HG02885 (cell line): Measurements from ENCODE around the gene GLDN.

Experiments
- ATAC-seq: cut with Tn5 transposase; IDR thresholded peaks from one replicate; pipeline ENCODE4 v1.9.1; 2021; ENCODE audit warnings: mild to moderate bottlenecking; ENCODE audit not compliant: unreplicated experiment, poor library complexity

Gene GLDN

DNA sequence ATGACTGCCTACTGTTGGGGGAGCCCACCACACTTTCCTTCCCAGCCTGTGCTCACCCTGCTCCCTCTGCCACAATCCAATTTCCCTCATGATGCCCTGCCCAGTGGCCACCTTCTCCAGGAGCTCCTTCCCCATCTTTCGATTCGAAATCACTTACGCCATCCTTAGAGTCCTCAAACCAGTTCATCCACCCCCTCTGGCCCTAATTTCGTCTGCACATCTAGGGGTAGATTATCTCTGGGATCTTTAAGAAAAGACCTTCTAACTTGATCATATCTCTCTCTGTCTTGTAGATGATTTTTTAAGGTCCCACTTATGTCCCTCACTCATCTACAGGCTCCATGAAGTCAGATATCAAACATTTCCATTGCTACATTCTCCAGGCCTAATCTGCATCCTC is 20.1 kb upstream of the GLDN start:
- no peak for ATAC-seq

DNA sequence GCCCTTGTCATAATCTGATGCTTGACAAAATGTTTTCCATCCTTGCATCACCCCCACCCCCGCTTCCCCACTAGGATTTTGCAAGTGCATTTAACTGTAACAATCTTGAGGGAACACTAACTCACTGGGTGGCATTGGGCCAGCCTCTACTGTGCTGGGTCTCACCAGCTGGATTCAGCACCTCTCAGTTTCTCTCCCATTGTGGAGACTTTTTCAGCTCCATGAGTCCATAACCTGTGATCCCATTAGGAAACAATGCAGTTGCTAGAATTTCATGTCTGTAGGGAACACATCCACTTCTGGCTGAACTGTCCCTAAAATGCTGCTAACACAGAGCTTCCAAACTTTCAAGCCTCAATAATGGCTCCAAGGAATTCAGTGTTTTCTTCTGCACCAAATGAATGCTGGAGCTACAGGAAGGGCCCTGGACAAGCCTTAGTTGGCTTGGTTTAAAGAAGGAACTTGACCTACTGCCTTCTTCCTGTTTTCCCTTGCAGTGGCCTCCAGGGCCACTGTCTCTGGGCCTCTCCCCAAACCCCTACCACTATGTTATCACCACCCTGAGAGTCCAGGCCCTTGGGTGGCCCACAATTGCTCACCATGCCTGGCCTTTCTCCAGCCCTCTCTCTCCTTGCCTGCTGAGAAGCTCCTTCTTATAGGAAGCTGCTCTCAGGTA is 18.7 kb upstream of the GLDN start:
- ATAC-seq: no peak

DNA sequence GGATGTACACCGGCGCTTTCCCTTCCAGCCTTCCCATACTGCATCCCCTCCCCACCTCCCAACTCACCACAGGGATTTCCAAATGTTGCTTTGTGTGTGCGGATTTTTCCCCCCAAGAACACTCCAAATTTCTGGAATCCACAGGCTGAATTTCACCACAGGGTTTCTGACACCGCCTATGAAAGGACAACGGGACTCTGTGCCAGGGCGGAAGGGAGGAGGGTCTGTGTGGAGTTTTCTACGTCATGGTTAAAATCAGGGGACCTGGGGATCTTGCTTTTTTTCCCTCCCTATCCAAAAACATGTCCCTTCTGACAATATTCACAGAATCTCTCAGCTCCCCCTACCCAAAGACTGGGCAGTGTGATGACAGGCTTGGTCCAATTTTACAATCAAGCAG is 17.7 kb upstream of the GLDN start:
- no peak for ATAC-seq

DNA sequence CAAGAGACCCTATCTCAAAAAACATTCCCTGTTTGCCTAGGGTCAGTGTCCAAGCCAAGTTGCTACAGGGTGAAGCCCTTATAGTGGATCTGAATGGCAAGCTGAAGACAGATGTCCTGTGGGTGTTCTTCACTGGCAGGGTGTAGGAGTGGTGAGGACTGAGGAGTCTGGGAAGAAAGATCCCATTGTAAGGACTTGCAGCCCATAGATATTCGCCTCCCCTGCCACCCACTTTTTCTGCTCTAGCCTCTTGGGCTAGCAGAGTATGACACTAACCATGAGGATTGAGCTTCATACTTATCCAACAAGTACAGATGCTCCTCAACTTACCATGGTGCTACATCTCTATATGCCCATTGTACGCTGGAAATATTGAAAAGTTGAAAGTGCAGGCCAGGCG is 16.3 kb upstream of the GLDN start:
- no peak for ATAC-seq

DNA sequence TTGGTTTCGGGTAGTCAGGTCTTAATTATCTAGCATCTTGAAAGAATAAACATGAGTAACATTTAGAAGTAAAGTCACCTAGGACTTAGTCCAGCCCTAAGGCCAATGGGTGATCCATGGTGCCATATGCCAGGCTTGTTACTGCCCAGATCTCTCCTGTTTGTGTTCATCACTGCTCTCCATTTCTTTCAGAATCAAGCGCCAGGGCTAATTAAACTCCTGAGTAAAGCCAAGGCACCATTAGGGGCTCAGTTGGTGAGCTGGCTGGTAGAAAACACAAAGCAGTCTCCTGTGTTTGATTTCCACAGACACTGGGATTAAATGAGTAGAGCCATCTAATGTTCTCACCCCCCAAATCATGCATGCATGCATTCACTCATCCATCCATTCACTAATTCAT is 14.4 kb upstream of the GLDN start:
- ATAC-seq: no peak

DNA sequence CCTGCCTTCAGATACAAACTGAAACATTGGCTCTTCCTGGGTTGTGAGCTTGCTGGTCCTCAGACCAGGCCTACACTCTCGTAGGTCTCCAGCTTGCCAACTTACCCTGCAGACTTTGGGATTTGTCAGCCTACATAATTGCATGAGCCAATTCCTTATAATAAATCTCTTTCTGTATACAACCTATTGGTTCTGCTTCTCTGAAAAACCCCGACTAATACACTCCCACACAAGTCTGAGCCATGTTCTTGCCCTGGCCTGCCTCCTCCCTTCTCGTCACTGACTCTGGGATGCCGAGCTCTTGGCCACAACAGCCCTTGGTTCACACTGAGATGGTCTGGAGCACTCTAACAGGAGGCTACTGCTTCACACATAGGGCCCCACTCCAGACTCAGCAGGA is 12.5 kb upstream of the GLDN start:
- ATAC-seq: no peak

DNA sequence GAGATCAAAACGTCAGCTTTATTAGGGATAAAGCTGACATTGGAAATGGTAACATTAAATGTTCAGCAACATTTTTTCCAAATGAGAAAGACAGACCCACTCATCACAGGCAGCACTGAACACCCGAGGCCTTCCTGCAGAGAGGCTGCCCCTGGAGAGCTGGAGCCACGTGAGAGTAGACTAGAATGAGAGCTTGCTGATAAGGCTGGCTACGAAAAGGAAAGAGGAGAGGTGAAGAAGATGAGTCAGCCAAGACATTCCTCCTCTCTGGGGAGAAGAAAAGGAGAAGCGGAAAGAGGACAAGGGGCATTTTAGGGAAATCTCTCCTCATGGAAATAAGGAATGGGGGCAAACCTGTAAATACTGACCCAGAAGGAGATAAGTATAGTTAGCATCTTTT is 10.3 kb upstream of the GLDN start:
- ATAC-seq: no peak

DNA sequence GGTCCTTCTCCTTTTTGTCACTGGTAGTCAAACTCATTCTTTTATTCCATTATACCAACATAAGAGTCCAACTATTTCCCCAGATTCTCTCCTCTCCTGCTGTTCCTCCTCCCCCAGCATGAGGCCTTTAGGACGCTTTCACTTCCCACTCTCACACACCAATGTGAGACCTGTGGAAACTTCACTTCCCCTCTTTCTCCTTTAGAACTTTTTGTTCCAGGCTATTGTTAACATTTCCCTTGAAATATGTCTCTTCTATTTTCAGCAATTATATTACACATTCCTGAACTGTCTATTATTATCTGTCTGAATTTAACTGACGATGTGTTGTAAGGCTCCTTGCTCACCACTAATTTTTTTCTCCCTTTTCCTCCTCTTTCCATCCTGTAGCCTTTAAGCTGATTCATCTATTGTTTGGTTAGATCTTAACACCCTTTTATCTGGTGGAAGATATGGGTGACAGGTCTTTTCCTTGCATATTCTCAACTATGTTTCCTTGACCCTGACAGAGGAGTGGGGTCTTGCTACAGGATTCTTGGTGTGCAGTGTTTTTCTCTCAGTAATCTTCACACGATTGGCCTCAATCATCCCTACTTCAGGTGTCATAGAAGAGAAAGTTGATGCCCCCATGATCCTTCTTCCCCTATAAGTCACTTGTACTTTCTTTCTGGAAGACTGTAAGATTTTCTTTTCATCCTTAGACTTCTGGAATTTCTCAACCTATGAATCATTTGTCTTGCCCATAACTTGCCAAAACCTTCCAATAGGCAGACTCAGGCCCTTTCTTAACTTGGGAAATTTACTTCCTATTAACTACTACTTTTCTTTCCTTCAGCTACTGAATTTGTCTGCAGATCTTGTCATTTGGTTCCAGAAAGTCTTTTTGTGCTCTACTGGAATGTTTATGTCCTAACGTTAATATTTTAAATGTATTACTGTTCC is 9.0 kb upstream of the GLDN start:
- ATAC-seq: no peak

DNA sequence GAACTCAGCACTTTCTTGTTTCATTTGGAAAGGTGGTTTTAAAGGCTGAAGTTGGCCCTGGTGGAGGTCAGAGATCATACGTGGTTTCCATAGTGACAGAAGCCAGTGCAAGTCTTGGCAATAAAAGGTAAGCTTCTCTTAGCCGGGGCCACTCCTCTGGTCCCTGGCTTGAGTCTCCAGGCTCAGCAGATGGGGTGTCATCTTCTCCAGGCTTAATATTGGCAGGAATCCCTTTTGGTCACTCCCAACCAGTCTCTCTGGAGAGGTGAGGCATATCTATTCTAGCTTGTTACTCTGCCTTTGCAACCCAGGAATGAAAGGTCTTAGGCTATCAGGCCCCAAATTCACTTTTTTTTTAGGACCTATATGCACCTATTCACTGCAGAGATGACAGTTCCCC is 7.9 kb upstream of the GLDN start:
- ATAC-seq: no peak

DNA sequence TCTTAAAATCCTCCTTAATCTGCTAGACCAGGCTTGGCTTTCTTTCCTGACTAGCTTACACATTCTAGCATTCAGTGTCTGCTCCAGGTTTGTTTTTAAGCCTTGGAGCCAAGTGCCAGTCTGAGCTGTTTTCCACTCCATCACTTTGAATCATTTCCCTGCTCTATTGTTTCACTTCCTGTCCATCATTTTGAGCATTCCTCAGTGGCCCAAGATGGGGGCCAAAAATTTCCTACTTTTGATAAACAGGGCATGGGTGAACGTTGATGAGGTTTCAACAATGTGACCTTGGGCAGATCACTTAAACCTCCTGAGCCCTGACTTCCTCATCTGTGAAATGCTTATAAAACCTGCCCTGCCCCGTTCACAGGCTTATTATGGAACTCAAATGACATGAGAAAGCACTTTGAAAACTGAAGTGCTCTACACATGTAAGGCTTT is 7.4 kb upstream of the GLDN start:
- no peak for ATAC-seq

DNA sequence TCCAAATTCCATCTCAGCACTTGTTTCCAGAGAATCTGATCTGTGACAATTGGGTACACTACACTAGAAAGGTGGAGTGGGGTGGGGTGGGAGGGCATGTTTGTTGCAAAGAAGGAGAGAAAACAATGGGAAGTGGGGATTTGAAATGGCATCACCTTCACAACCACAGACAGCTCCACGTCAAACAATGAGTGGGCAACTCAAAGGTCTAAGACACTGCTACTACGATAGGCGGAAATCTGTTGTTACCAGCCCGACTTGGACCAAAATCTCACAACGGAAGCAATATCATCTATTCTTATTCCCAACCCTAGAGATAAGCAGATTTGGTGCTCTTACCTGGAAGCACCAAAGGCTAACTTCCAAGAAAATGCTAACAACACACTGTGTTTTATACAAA is 6.4 kb upstream of the GLDN start:
- ATAC-seq: peak; percentile 19

DNA sequence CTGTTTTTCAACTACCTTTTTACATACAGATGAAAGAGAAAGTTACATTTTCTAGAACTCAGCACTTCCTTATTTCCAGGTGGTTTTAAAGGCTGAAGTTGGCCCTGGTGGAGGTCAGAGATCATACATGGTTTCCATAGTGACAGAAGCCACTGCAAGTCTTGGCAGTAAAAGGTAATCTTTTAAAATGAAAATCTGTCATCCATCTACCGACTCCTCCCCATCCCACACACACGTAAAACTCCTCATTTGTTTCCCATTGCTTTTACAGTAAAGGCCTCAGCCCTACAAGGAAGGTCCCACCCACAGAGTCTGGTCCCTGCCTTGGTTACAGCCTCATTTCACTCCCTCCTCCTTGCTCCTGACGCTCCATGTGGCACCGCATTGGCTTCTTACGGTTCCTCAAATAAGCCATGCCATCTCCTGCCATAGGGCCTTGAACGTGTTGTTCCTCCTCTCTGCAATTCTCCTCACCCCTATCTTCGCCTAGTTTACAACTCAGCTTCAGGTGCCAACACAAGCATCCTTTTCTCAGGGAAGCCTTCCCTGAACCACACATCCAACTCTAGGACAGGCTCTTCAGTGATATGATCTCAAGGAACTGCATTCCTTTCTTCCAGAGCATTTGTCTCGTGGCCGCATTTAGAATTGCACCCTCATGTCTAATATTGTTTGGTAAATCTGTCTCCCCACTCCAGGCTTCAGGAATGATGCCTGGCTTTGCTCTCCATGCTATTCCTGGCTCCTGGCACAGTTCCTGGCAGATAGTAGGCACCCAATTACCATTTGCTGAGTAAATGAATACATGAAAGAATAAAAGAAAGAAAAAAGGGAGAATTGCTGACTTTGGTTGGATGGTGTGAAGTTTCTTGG is 5.7 kb upstream of the GLDN start:
- ATAC-seq: peak; percentile 77

DNA sequence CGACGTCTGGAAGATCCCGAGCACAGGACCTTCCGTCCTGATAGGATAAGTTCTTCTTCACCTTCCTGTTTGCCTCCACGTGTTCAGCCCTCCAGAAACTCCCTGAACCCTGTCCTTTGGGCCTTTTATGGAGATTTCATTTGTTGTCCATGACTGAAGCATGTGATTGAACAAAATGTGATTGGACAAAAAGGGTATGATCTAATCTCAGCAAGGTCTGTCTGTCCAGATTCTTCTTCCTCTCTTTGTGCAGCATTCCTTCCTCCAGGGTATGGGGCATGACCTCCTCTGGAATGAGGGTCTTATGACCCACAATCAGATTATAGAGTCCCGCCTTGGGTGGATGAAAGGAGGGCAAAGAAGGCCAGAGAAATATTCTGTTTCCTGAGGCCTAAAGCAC is 3.0 kb upstream of the GLDN start, which contains the start of gene CYP19A1:
CYP19A1 (minus strand) TSS at position 101 of the 400 bp plus-strand sequence. CDS start 95,684 bp downstream, outside the sequence.
- ATAC-seq: no peak

DNA sequence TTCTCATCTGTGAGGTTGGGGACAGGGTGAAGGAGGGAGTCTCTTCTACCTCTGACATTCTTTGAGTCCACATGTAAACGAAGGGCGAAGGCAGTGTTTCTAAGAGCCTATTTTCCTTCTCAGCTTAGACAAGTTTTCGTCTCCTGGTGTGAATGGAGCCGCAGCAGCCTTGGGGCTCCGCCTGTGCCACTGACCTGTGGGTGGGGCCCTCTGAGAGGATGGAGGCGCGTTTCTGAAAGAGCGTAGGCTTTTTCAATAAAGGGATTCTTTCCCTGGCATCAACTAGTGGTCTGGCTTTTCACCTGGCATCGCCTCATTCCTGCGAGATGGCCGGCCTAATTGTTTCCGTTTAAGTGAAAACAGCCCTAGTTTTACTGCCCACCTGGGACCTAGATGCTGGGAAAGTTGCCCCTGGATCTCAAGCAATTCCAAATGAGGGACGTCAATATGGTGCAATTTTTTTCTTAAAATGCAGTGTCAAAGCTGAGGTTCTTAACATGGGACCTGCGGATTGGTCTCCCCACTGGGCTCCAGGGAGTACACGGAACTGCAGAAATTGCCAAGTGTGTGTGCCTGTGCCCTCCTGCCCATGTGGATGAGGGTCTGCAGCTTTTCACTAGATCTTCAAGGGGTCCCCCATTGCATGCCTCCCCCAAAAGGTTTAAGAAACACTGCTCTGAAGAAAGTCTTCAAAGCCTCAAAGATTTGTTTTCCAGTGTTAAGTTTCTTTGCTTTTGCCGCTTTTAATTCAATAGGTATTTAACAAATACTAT is 958 bp downstream of the GLDN start:
- no peak for ATAC-seq

DNA sequence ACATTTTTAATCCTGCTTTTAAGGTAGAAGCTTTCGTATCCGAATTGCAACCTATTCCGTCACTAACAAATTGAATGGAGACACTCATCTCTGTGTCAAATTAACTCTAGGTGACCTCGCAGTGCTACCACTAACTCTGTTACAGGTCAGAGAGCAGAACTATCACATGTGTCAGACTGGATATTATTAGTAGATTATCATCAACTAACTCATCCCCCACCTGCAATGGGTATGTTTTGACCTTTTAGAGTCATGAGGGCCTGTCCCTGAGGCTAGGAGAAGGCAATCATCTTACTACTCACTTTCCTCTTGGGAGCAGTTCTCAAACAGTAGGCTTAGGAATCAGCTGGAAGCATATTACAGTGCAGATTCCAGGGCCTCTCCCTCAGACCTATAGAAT is 2.0 kb downstream of the GLDN start:
- ATAC-seq: no peak

DNA sequence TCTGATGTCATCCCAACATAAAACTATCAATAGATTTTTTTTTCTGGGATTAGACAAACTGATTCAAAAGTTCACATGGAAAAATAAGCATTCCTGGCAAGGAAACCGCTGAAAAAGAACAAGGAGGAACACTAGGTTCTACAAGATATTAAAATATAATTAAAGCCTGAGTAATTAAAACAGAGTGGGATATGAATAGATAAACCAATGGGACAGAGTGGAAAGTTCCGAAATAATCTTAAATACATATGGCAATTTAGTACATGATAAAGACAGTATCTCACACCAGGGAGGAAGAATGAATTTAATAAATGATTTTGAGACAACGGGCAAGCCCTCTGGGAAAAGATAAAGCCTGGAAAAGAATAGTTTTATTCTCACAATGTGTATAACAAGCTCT is 4.7 kb downstream of the GLDN start:
- ATAC-seq: no peak

DNA sequence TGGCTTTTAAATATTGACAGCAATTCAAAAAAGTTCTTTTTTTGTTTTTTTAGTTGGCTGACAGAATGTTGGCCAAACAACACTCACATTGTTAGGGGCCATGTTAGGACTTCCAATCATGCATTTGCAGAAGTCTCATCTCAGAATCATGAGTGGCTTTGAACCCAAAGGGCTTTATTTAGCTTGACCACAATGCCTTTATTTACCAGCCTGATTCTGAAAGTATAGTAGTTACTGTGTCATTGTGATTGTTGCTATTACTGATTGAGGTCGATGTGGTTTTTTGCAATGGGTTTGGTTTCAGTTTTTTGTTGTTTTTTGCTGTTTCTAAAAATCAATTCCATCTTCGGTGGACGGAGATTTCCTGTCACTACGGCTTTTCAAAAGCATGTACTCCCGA is 7.2 kb downstream of the GLDN start:
- peak; percentile 96 for ATAC-seq

DNA sequence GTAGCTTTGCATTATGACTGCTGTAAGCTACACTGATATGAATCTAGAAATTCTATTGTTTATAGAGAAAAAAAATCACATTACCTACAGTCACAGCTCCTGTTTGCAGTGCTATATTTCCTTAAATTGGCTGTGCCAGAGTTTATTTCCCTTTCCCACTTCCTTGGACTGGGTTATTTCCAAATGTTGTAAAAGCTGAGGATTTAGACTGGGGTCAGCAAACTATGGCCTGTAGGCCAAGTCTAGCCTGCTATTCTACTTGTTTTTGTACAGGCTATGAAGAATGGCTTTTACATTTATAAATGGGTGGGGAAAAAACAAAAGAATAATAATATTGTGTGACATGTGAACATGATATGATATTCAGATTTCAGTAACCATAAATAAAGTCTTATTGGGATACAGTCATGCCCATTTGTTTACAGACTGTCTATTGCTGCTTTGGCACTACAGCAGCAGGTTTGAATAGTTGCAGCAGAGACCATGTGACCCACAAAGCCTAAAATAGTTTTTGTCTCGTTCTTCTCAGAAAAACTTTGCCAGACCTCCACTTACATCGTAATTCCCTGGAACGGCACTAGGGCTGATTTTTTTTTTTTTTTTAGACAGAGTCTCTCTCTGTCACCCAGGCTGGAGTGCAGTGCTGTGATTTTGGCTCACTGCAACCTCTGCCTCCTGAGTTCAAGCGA is 7.8 kb downstream of the GLDN start:
- ATAC-seq: no peak

DNA sequence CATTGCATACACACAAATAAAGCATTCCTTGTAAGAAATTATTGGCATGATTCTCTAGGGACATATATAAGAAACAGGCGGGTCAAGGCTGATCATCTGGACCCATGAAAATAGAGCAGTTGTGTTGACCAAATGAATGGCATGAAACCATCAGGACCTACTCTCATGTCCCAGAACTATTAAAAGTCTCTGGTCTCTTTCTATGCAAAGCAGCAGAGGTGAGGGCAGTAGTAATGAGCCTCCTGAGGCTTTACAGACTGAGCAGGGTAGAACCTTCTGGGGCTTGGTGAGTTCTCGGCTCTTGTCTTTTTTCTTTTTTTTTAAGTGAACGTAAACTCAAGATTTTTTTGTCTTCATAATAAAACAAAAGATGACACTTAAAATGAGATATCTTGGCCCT is 9.3 kb downstream of the GLDN start:
- no peak for ATAC-seq
